Effector CD8-positive, alpha-beta T cell (primary cell): ENCODE measurements around the gene PRCD.
"Not testable (repeated sequence)": the region's sequence is repeated elsewhere in the genome, so short reads cannot be mapped to it uniquely, and the experiment has no call there.

Experiments
- DNase-seq: peaks from one replicate; lab custom pipeline; 2025; lab: John Stamatoyannopoulos, UW

Gene PRCD

DNA sequence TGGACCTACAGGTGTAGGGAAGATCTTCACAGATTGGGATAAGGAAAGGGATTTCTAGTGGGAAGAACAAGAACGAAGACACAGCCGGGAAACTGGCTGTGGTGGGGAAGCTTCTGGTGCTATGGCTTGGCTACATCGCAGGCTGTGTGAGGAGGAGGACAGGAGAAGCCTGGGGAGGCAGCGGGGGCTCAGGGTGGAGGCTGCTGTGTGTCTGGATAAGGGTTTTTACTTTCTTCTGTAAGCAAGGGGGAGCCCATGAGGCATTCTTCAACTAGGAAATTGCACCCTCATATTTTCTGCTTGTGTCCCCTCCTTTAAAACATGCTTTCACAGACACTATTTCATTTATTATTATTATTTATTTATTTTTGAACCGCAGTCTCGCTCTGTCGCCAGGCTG lies 35.7 kb upstream of the PRCD start:
- no peak for DNase-seq

DNA sequence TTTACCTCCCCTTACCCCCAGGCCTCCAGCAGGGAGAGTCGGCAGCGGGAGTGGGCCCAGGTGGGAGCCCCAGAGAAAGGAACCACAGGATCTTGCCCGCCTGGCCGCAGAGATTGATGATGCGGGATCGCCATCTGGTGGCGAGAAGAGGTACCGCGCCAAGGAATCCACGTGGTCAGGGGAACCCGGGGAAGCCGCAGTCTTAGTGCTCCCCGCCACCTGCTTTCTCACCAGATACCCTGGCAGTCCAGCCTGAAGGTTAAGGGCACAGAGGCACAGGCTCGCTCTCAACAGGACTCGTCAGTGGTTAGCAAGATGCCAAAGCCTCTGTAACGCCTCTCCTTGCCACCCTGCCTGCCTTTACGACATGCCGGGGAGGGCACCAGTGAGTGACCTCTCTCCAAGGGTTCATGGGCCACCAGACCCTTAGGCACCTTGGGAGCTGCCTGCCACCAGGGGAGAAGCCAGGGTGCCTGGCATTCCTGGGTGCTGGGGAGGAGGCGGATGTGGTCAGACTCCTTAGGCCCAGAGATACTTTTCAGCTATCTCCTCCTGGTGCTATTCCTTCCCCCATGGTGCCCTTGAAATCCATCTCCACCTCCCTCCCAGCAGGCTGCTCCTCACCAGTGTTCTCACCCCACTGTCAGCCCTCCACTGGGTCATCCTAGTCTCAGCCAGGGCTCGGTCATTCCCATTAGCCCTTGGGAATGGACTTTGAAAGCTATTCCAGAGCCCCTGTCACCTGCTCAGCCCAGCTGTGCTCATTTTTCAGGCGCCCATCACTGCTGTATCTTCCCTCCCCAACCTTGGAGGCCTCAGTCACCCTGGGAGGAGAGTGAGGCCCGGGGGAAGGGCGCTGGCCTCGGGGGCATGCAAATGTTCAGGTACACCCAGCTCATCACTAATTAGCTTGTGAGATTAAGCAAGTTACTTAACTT lies 33.2 kb upstream of the PRCD start:
- DNase-seq = peak; percentile 84

DNA sequence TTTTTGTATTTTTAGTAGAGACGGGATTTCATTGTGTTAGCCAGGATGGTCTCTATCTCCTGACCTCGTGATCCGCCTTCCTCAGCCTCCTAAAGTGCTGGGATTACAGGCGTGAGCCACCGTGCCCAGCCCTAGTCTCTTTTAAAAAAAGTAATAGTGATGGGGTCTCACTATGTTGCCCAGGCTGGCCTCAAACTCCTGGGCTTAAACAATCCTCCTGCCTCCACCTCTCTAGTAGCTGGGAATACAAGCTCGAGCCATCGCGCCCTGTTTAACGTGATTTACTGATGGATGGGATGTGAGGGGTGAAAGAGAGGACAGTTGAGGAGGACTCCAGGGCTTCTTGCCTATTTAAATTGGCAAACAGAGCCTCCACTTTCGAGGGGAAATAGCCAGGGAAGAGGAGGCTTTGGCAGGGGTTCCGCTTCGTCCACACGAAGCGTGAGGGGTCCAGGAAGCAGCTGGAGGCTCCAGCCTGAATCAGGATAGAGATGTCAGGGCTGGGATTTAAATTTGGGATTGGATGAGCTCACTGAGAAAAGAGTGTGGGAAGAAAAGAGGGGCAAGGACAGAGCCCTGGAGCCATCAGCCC lies 31.3 kb upstream of the PRCD start:
- not testable (repeated sequence) for DNase-seq

DNA sequence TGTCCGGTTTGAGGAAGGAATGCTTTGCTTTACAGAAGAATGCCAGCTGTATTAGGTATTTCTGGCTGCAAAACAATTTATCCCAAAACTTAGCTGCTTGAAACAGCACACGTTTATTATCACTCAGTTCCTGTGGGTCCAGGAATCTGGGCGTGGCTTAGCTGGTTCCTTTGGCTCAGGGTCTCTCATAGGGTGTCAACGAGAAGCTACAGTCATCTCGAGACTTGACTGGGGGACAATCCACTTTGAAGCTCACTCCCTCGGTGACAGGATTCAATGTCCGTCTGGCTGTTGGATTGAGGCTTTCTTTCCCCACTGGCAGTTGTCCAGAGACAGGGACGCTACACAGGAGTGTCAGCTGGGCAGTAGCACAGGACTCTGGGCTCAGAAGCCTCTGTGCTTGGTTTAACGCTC lies 29.0 kb upstream of the PRCD start:
- DNase-seq = no peak

DNA sequence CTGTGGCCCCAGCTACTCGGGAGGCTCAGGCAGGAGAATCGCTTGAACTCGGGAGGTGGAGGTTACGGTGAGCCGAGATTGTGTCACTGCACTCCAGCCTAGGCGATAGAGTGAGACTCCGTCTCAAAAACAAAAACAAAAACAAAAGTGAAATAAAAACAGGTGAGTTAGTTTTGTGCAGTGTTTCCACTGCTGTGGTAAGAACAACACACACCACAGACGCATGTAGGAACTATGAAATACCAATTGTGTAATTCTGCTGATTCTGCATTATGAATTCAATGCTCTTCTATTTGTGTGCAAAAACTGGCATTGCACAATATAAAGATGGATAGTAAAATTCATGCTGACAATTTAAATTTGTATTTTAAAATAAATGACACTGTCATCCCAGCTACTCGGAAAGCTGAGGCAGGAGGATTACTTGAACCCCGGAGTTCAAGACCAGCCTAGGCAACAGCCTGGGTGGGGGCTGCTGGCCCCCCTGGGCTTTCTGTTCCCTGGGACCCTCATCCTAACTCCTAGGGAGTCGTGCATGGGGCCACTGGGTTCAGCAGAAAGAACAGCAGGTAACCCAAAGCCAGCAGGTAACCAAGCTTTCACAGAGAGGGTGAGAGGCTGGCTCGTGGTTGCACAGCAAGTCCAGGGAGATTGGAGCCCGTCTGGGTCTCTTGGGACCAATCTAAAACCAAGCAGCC lies 28.0 kb upstream of the PRCD start:
- no peak for DNase-seq

DNA sequence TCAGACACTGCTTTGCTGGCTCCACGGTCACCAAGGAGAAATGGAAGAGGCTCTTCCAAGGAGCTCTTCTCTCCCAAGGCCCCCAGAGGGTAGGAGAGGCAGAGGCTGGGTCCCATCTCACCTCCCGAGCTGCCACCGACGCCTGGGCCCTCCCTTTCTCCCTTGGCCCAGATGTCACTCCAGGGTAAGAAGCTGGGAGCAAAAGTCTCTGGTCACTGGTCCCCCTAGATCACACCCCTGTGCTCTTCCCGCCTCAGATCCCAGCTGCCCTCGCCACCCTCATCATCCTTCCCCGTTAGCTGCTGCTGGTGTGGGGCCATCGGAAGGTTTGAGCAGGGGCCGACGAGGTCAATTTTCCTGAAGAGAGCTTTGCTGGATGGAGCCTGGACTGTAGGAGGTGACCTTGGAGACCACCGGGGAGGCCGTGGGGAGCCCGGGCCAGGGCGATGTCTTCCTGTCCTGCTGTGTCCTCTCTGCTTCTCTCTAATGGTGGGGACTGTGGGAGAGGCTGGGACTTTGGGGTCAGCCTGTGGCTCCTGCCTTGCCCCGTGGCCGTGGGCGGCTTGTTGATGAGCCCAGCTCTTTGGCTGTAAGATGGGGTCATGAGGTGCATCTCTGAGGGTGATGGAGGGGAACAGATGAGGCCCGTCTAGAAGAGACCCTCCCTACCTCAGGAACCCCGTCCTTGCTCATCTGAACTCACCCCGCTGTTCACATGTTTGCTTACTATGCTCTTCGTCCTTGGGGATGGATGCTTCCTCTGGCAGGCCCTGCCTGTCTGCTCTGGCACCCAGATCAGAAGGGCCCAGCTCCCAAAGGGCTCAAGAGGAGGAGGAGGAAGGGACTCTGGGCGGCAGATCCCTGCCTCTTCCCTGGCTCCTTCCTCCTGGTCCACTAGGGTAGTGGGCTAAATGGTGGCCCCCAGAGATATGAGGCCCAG lies 27.2 kb upstream of the PRCD start:
- DNase-seq = no peak

DNA sequence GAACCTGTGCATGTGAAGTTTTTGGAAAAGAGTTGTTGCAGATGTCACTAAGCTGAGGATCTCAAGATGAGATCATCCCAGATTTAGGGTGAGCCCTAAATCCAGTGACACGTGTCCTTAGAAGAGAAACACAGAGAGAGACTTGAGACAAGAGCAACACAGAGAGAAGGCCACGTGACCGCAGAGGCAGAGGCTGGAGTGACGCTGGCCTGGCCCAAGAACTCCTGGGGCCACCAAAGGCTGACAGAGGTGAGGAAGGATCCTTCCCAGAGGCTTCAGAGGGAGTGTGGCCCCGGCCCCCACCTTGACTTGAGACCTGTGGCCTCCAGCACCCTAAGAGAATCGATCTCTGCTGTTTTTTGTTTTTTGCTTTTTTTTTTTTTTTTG lies 26.5 kb upstream of the PRCD start:
- no peak for DNase-seq

DNA sequence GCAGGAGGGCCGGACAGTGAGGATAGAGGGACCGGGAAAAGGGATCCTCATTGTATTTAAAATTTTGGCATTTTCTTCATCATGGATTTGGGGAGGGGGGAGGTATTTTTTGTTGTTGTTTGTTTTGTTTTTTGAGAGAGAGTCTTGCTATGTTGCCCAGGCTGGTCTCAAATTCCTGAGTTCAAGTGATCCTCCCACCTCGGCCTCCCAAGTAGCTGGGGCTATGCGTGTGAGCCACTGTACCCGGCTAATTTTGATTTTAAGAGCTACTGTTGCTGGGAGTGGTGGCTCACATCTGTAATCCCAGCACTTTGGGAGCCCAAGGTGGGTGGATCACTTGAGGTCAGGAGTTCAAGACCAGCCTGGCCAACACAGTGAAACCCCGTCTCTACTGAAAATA lies 25.5 kb upstream of the PRCD start:
- DNase-seq = not testable (repeated sequence)

DNA sequence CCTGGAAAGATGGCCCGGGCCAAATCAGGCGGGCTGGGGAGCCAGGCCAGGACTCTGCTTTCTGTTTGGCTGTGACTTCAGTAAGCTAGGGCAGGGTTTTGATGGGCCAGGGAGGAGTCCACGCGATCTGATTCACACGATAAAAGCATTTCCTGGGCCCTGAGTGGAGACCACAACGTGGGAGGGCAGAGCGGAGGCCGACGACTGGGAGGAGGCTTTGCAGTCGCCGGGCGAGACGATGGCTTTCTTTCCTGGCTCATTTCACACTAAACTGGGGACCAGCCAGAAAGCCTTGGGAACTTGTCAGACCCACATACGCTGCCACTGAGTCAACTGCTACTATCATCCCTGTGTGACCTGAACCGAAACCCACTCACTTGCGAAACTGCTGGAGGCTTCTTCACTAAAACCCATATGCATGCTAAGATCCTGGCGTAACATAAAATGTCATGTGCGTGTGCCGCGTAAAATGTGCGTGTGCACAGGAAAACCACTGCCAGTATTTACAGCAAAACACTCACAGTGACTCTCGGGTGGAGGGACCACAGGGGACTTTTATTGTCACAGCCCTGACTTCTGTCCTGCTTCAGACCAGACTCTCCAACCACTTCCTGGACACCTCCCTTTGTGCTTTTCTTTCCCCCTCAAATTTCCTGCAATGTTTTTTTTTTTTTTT lies 24.4 kb upstream of the PRCD start:
- peak; percentile 60 for DNase-seq

DNA sequence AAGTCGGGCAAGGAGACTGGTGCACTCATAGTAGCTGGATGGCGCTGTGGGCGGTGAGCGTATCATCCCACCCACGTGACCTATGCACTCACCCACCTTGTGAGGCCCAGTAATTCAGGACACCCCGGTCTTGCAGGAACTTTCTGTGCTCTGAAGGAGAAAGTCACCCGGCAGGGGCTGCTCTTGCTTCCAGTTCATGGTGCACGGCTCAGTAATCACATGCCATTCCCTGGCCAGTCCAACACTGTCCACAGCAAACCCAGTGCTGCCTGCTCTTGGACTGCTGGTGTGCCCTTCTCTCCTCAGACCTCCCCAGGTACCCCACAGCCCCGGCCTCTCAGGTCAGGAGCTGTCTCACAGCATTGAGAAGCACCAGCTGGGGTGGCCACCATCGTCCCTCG lies 22.2 kb upstream of the PRCD start:
- no peak for DNase-seq

DNA sequence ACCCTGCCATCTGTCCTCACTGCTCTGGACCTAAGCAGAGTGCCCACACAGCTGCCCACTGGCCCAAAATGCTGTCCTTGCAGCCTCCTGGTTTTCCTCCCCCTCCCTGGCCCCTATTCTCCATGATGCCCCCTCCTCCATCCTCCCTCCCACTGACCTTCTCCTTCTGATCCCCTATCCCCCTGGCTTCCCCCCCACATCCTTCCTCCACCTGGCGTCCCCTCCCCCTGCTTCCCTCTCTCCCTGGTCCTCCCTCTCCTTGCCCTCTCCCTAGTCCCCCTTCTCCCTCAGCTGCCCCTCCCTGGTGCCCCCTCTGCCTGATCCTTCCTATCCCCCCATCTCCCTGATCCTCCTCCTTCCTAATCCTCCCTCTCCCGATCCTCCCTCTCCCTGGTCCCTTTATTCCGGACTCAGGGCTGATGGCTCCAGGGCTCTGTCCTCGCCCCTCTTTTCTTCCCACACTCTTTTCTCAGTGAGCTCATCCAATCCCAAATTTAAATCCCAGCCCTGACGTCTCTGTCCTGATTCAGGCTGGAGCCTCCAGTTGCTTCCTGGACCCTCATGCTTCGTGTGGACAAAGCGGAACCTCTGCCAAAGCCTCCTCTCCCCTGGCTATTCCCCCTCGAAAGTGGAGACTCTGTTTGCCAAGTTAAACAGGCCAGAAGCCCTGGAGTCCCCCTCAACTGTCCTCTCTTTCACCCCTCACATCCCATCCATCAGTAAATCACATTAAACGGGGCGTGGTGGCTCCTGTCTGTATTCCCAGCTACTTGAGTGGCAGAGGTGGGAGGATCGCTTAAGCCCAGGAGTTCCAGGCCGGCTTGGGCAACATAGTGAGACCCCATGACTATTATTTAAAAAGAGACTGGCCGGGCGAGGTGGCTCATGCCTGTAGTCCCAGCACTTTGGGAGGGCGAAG lies 20.5 kb upstream of the PRCD start:
- DNase-seq = no peak

DNA sequence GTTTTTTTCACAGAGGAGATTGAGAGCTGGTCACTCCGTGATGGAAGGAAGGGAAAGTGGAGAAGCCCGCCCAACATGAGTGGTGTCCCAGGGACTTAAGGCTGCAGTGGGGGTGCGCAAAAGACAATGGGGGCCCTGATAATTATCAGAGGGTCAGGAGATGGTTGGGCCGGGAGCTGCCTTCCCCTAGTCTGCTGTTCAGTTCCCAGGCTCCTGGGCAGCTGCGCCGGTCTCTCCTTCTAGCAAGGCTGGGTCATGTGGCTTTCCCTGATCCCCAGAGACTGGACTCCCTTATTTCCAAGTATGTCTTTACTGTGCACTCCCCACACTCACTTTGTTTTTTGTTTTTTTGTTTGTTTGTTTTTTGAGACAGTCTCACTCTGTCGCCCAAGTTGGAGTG lies 18.6 kb upstream of the PRCD start:
- DNase-seq = no peak

DNA sequence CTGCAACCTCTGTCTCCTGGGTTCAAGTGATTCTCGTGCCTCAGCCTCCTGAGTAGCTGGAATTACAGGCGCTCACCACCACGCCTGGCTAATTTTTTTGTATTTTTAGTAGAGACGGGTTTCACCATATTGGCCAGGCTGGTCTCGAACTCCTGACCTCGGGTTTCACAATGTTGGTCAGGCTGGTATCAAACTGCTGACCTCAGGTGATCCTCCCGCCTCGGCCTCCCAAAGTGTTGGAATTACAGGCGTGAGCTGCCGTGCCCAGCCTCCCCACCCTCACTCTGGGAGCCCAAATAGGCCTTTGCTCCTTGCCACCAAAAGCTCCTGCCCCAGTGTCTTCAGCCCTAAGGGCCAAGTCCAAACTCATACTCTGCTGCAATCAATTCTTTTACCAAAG lies 18.2 kb upstream of the PRCD start:
- not testable (repeated sequence) for DNase-seq

DNA sequence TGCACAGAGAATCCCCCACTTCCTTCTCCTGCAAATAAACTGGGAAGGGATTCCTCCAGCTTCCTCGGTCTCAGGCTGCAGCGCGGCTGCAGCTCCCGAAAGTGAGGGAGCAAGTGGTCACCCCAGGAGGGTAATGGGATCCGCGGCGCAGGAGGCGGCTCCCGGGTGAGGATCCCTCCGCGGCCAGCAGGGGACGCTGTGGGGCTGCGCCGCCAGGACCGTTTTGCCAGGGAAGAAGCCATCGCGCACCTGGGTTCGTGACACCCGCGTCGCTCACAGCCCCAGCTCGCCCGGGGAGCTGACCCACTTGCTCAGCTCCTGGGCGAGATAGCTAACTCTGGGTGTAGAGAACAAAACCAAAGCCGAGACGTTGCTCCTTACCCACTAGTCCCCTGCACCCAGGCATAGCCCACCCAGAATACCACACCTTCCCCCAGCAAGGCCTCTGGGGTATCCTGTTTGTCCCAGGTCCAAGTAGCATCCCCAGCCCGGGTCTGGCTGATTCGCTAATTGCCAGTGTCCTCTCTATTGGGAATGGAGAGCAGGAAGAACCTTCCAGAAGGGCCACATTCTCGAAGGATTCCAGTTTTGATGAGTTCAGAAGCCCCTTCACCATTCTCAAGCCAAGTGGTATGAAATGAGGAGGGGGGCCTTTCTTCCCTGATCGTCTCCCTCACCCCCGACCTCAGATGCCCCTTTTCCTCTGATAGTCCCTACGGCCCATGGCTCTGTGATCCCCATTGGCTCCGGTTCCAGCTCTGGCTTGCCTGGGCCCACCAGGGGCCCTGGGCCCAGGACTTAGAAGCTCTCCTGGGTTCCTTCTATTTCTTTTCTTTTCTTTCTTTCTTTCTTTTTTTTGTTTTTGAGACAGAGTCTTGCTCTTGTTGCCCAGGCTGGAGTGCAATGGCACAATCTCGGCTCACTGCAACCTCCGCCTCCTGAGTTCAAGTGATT lies 16.5 kb upstream of the PRCD start:
- DNase-seq = peak; percentile 69

DNA sequence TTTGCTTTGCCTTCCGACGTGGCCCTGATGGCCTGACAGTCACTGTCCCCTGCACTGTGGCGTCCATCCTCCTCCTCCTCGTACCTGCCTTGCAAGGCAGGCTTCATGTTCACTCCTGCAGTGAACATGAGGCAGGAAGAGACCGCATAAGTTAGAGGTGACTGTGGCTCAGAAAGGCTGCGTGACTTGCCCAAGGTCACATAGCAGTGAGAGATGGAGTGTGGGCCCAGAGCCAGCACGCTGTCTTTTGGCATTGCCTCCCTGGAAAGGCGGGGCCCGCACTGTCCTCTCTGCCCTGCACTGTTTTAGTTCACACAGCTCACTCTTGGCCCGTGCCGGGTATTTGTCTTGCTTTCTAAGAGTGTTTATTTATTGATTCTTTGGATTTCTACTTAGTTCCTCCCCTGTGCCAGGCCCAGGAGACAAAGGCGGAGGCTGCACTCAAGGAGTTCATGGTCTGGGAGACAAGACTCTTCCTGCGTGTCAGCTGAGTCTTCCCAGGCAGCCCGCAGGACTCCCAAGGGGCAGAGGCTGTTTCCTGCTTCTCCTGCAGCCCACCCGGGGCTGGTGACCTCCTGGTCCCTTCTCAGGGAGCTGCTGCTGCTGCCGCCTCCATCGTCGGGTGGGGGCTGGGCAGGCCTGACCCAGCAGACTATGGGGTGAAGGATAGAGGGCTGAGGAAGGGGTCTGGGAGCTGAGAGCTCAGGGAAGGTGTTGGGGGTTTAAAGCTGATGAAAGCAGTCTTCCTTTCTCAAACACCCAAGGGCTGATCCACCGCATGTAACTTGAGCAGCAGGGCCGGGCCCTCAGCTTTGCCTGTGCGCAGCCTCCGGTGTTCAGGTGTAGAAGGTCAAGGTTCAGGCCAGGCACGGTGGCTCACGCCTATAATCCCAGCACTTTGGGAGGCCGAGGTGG lies 15.0 kb upstream of the PRCD start:
- DNase-seq = no peak

DNA sequence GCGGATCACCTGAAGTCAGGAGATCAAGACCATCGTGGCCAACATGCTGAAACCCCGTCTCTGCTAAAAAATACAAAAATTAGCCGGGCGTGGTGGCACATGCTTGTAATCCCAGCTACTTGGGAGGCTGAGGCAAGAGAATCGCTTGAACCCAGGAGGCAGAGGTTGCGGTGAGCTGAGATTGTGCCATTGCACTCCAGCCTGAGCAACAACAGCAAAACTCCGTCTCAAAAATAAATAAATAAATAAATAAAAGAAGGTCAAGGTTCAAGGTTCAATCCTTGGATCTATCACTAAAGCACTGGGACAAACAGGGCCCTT lies 14.4 kb upstream of the PRCD start:
- not testable (repeated sequence) for DNase-seq

DNA sequence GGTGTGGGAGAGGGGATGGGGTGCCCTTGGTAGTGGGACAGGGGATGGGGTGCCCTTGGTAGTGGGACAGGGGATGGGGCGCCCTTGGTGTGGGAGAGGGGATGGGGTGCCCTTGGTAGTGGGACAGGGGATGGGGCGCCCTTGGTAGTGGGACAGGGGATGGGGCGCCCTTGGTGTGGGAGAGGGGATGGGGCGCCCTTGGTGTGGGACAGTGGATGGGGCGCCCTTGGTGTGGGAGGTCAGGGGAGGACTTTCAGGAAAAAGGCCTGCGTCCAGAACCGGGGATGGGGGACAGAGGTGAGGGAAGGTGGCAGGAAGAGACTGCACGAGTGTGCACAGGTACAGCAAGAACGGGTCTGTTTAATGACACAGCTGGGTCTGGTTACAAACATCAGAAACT lies 12.8 kb upstream of the PRCD start:
- DNase-seq = not testable (repeated sequence)
